ENCODE results near the gene LTN1. TPM values are rescaled to one million over a fixed set of nuclear protein-coding genes. Genes with fewer than 3 reads are reported as not detected.
A peak's percentile ranks its signal among the peaks of the same experiment; 100 is the strongest.
"Not testable (repeated sequence)": the region's sequence is repeated elsewhere in the genome, so short reads cannot be mapped to it uniquely, and the experiment has no call there.

The LTN1 gene
- total and polyA plus RNA-seq, 4 donors = 17.0 to 59.8 (median 26.8) TPM

DNA sequence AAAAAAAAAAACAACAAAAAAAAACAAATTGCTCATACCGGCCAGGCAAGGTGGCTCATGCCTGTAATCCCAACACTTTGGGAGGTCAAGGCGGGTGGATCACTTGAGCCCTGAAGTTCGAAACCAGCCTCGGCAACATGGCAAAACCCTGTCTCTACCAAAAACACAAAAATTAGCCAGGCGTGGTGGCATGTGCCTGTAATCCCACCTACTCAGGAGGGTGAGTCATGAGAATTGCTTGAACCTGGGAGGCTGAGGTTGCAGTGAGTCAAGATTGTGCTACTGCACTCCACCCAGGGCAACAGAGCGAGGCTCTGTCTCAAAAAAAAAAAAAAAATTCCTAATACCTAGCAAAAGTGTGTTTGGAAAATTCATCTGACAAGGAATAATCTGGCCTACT is 4.5 kb downstream of the LTN1 start:
- WGBS (ENCODE audit: insufficient coverage) = 100% methylated on average over 2 of the region's 6 CpGs

DNA sequence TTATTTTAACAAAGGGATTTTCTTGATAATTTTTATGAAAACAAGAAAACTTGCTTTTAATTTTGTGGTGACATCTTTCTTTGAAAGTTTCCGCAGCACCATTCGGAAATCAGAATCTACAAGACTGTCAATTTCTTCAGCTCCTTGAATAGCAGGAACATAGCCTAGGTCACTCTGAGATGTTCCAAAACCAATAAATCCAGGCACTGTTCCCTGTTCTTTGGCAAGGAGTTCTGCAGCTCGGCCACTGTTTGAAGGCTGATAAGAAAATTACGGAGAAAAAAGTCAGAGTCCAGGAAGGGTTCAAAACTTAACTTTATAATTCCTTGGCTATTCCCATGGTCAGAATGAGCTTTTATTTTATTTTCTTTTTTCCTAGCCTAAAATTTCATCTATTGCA is 6.0 kb downstream of the LTN1 start:
- WGBS (ENCODE audit: insufficient coverage) = 79% methylated on average over 2 of the region's 4 CpGs

More for the DNA sequence above, 4.5 kb downstream of the LTN1 start:
- H3K4me3 ChIP-seq (ENCODE audit: low read depth, low read length); H3K27me3 ChIP-seq (ENCODE audit: control insufficient read depth, insufficient read depth, low read length); H3K27ac ChIP-seq (ENCODE audit: low read depth, low read length); H3K9me3 ChIP-seq (ENCODE audit: control insufficient read depth, insufficient read depth, low read length); DNase-seq (ENCODE audit: low read depth in 4 of 6, low spot score in 6 of 6); H3K4me1 ChIP-seq (ENCODE audit: control insufficient read depth, insufficient read depth, low read length): not testable (repeated sequence)
- H3K36me3 ChIP-seq (ENCODE audit: control insufficient read depth, insufficient read depth, low read length) = peaks cover 14% of the 10 kb centered on the region

DNA sequence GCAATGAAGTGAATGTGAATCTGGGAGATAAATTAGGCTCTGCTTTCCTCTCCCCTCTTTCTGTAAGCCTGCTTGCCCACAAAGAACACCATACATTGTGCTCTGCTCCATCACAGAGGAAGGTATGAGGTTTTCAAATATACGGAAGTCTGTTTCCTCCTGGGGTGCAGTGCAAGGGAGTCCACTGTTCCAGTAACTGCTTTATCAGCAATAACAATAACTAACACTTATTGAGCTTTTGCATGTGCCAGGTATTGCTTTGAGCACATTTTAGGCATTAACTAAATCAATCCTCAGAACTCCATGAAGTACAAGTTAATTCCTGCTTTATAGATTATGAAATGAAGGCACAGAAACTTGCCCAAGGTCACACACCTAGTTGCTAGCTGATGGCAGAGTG is 10.0 kb downstream of the LTN1 start:
- H3K4me1 ChIP-seq (ENCODE audit: control insufficient read depth, insufficient read depth, low read length) = no peaks in the 10 kb centered on the region
- H3K27ac ChIP-seq (ENCODE audit: low read depth, low read length) = no peak overlapping the region
- H3K27me3 ChIP-seq (ENCODE audit: control insufficient read depth, insufficient read depth, low read length) = no peaks in the 10 kb centered on the region
- no peak for DNase-seq (ENCODE audit: low read depth in 4 of 6, low spot score in 6 of 6)
- peaks cover 22% of the 10 kb centered on the region for H3K36me3 ChIP-seq (ENCODE audit: control insufficient read depth, insufficient read depth, low read length)
- H3K9me3 ChIP-seq (ENCODE audit: control insufficient read depth, insufficient read depth, low read length) = no peaks in the 10 kb centered on the region
- H3K4me3 ChIP-seq (ENCODE audit: low read depth, low read length) = no peak overlapping the region
- no CpG with 5 or more reads among the region's 1 CpG for WGBS (ENCODE audit: insufficient coverage)

More for the DNA sequence above, 6.0 kb downstream of the LTN1 start:
- H3K27ac ChIP-seq (ENCODE audit: low read depth, low read length) = no peak overlapping the region
- DNase-seq (ENCODE audit: low read depth in 4 of 6, low spot score in 6 of 6) = no peak
- H3K36me3 ChIP-seq (ENCODE audit: control insufficient read depth, insufficient read depth, low read length) = peaks cover 21% of the 10 kb centered on the region
- no peaks in the 10 kb centered on the region for H3K4me1 ChIP-seq (ENCODE audit: control insufficient read depth, insufficient read depth, low read length)
- H3K4me3 ChIP-seq (ENCODE audit: low read depth, low read length) = no peak overlapping the region
- H3K9me3 ChIP-seq (ENCODE audit: control insufficient read depth, insufficient read depth, low read length) = no peaks in the 10 kb centered on the region
- no peaks in the 10 kb centered on the region for H3K27me3 ChIP-seq (ENCODE audit: control insufficient read depth, insufficient read depth, low read length)

DNA sequence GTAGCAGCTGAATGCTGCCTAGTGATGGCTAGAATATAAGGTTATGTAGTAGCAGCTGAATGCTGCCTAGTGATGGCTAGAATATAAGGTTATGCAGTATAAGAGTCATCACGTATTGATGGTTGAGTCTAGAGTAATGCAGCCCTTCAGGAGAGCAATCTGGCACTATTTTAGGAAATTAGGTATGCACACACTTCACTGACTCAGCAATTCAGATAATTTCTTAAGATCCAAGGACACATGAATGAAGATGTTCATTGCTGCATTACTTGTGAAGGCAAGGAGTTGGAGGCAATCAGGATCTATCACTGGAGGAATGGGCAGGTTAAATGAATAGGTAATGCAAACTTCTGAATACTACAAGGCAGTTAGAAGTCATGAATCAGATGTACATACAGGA is 13.6 kb downstream of the LTN1 start:
- Histone ChIP-seq H3K27me3 (ENCODE audit: control insufficient read depth, insufficient read depth, low read length) (no peaks in the 10 kb centered on the region), H3K4me1 (ENCODE audit: control insufficient read depth, insufficient read depth, low read length) (no peaks in the 10 kb centered on the region), H3K36me3 (ENCODE audit: control insufficient read depth, insufficient read depth, low read length) (peaks cover 27% of the 10 kb centered on the region), H3K4me3 (ENCODE audit: low read depth, low read length) (no peak overlapping the region), H3K27ac (ENCODE audit: low read depth, low read length) (no peak overlapping the region), H3K9me3 (ENCODE audit: control insufficient read depth, insufficient read depth, low read length) (no peaks in the 10 kb centered on the region)
- WGBS (ENCODE audit: insufficient coverage) = no CpG with 5 or more reads among the region's 1 CpG
- DNase-seq (ENCODE audit: low read depth in 4 of 6, low spot score in 6 of 6) = no peak

DNA sequence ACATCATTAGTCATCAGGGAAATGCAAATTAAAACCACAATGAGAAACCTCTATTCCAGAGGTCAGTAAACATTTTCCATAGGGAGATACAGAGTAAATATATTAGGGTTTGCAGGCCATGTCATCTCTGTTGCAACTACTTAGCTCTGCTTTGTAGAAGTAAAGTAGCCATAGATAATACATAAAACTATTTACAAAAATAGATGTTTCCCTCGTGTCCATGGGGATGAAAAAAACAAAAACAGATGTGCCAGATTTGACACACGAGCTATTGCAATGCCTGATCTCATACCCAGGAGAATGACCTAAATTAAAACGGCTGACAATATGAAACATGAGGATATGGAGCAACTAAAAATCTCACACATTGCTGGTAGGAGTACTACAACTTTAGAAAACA is 17.3 kb downstream of the LTN1 start:
- H3K4me3 ChIP-seq (ENCODE audit: low read depth, low read length) = no peak overlapping the region
- H3K27me3 ChIP-seq (ENCODE audit: control insufficient read depth, insufficient read depth, low read length) = no peaks in the 10 kb centered on the region
- H3K36me3 ChIP-seq (ENCODE audit: control insufficient read depth, insufficient read depth, low read length) = peaks cover 17% of the 10 kb centered on the region
- no peak overlapping the region for H3K27ac ChIP-seq (ENCODE audit: low read depth, low read length)
- no peak for DNase-seq (ENCODE audit: low read depth in 4 of 6, low spot score in 6 of 6)
- no peaks in the 10 kb centered on the region for H3K9me3 ChIP-seq (ENCODE audit: control insufficient read depth, insufficient read depth, low read length)
- no CpG with 5 or more reads among the region's 3 CpGs for WGBS (ENCODE audit: insufficient coverage)
- H3K4me1 ChIP-seq (ENCODE audit: control insufficient read depth, insufficient read depth, low read length) = no peaks in the 10 kb centered on the region

DNA sequence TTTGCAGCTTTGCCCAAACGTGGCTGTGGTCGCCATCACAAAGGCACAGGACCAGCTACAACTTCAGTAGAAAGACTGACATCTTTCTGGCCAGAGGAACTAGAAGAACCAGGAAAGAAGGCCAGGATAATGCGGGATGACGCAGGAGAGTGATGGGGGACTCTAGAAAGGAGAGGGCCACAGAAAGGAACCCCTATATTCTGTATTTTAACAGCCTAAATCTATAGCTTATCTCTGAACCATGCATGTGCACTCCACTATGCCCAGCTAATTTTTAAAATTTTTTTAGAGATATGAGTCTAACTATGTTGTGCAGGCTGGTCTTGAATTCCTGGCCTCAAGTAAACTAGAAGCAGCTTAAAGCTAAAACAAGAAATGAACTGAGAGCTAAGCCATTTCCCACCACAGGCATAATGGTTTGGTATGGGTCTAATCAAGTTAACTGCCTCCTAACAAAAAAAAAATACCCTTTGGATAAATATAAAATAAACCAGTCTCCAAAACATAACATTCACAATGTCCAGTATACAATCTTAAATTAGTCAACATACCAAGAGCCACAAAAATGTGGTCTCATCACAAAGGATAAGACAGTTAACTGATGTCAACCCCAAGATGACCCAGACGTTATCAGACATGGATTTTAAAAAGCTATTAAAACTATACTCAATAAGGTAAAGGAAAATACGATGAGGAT is 18.0 kb downstream of the LTN1 start:
- Histone ChIP-seq H3K4me3 (ENCODE audit: low read depth, low read length) (no peak overlapping the region), H3K36me3 (ENCODE audit: control insufficient read depth, insufficient read depth, low read length) (peaks cover 17% of the 10 kb centered on the region), H3K27me3 (ENCODE audit: control insufficient read depth, insufficient read depth, low read length) (no peaks in the 10 kb centered on the region), H3K4me1 (ENCODE audit: control insufficient read depth, insufficient read depth, low read length) (no peaks in the 10 kb centered on the region), H3K9me3 (ENCODE audit: control insufficient read depth, insufficient read depth, low read length) (no peaks in the 10 kb centered on the region), H3K27ac (ENCODE audit: low read depth, low read length) (no peak overlapping the region)
- no peak for DNase-seq (ENCODE audit: low read depth in 4 of 6, low spot score in 6 of 6)
- WGBS (ENCODE audit: insufficient coverage) = 90% methylated on average over 2 of the region's 6 CpGs

DNA sequence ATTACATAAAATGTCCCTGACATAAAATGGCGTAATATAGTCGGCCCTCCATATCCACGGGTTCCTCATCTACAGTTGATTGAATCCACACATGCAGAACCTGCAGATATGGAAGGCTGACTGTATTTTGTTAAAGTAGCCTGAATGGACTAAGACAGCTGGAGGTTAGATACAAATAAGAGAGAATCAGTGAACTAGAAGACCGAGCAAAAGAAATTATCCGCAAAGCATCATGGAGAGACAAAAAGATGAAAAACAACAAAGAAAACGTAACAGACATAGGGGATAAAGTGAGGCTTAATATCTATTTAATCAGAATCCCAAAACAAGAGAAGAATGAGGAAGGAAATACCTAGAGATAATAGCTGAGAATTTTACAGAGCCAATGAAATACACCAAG is 20.3 kb downstream of the LTN1 start:
- H3K36me3 ChIP-seq (ENCODE audit: control insufficient read depth, insufficient read depth, low read length) = peaks cover 19% of the 10 kb centered on the region
- no peaks in the 10 kb centered on the region for H3K27me3 ChIP-seq (ENCODE audit: control insufficient read depth, insufficient read depth, low read length)
- DNase-seq (ENCODE audit: low read depth in 4 of 6, low spot score in 6 of 6) = no peak
- H3K4me3 ChIP-seq (ENCODE audit: low read depth, low read length) = no peak overlapping the region
- H3K4me1 ChIP-seq (ENCODE audit: control insufficient read depth, insufficient read depth, low read length) = no peaks in the 10 kb centered on the region
- WGBS (ENCODE audit: insufficient coverage) = no CpG with 5 or more reads among the region's 6 CpGs
- H3K27ac ChIP-seq (ENCODE audit: low read depth, low read length) = no peak overlapping the region
- no peaks in the 10 kb centered on the region for H3K9me3 ChIP-seq (ENCODE audit: control insufficient read depth, insufficient read depth, low read length)

DNA sequence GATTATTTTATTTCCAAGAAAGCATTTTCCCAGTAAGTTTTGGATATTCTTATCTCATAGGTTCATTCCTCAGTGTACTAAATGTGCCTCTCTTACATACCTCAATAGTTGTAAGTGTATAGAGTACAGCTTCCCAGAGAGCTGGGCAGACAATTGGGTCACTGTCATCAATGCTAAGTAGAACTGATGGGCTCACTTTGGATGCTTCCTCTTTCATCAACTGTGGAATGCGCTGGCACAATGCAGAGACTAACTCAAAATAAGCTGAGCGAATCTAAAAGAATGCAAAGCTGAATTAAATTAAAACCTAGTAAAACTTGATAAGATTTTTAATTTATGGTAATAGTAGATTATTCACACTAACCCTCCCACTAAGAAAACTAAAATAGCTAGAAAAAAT is 21.5 kb downstream of the LTN1 start:
- Histone ChIP-seq H3K4me3 (ENCODE audit: low read depth, low read length) (no peak overlapping the region), H3K9me3 (ENCODE audit: control insufficient read depth, insufficient read depth, low read length) (no peaks in the 10 kb centered on the region), H3K36me3 (ENCODE audit: control insufficient read depth, insufficient read depth, low read length) (peaks cover 10% of the 10 kb centered on the region), H3K4me1 (ENCODE audit: control insufficient read depth, insufficient read depth, low read length) (no peaks in the 10 kb centered on the region), H3K27me3 (ENCODE audit: control insufficient read depth, insufficient read depth, low read length) (no peaks in the 10 kb centered on the region), H3K27ac (ENCODE audit: low read depth, low read length) (no peak overlapping the region)
- WGBS (ENCODE audit: insufficient coverage) = no CpG with 5 or more reads among the region's 2 CpGs
- peak in 2 of 6 donors; percentile 2 to 6 for DNase-seq (ENCODE audit: low read depth in 4 of 6, low spot score in 6 of 6)

DNA sequence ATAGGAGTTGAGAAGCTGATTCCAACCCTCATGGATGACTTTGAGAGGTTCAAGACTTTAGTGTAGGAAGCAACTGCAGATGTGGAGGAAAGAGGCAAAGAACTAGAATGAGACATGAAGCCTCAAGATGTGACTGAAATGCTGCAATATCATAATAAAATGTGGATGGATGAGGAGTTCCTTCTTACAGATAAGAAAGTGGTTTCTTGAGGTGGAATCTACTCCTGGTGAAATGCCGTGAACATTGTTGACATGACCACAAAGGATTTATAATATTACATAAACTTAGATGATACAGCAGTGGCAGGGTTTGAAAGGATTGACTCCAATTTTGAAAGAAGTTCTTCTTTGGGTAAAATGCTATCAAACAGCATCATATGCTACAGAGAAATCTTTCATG is 28.8 kb downstream of the LTN1 start:
- Histone ChIP-seq H3K4me1 (ENCODE audit: control insufficient read depth, insufficient read depth, low read length) (no peaks in the 10 kb centered on the region), H3K4me3 (ENCODE audit: low read depth, low read length) (no peak overlapping the region), H3K27ac (ENCODE audit: low read depth, low read length) (no peak overlapping the region), H3K9me3 (ENCODE audit: control insufficient read depth, insufficient read depth, low read length) (no peaks in the 10 kb centered on the region), H3K27me3 (ENCODE audit: control insufficient read depth, insufficient read depth, low read length) (no peaks in the 10 kb centered on the region), H3K36me3 (ENCODE audit: control insufficient read depth, insufficient read depth, low read length) (peaks cover 10% of the 10 kb centered on the region)
- DNase-seq (ENCODE audit: low read depth in 4 of 6, low spot score in 6 of 6) = no peak
- WGBS (ENCODE audit: insufficient coverage) = no CpG with 5 or more reads among the region's 1 CpG

DNA sequence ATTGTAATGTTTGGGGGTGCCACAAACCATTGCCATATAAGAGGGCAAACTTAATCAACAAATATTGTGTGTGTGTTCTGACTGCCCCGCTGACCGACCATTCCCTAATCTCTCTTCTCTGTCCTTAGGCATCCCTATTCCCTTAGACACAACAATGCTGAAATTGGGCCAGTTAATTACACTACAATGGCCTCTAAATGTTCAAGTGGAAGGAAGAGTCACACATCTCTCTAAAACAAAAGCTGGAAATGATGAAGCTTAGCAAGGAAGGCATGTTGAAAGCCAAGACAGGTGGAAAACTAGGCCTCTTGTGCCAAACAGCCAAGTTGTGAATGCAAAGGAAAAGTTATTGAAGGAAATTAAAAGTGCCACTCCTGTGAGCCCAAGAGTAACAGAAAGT is 30.2 kb downstream of the LTN1 start:
- Histone ChIP-seq H3K4me3 (ENCODE audit: low read depth, low read length) (no peak overlapping the region), H3K4me1 (ENCODE audit: control insufficient read depth, insufficient read depth, low read length) (no peaks in the 10 kb centered on the region), H3K9me3 (ENCODE audit: control insufficient read depth, insufficient read depth, low read length) (no peaks in the 10 kb centered on the region), H3K27ac (ENCODE audit: low read depth, low read length) (no peak overlapping the region), H3K27me3 (ENCODE audit: control insufficient read depth, insufficient read depth, low read length) (no peaks in the 10 kb centered on the region), H3K36me3 (ENCODE audit: control insufficient read depth, insufficient read depth, low read length) (peaks cover 8% of the 10 kb centered on the region)
- DNase-seq (ENCODE audit: low read depth in 4 of 6, low spot score in 6 of 6) = no peak
- WGBS (ENCODE audit: insufficient coverage) = no CpG with 5 or more reads among the region's 2 CpGs

All from spinal cord (tissue), 10 donors.